HG03103 (cell line): ENCODE results near the gene CRTC1.
"Not testable (repeated sequence)": the region's sequence is repeated elsewhere in the genome, so short reads cannot be mapped to it uniquely, and the experiment has no call there.

ENCODE experiments used
- ATAC-seq: cut with Tn5 transposase; IDR thresholded peaks from one replicate; pipeline ENCODE4 v1.9.1; 2021; ENCODE audit warnings: low read depth; ENCODE audit not compliant: unreplicated experiment

Gene CRTC1

DNA sequence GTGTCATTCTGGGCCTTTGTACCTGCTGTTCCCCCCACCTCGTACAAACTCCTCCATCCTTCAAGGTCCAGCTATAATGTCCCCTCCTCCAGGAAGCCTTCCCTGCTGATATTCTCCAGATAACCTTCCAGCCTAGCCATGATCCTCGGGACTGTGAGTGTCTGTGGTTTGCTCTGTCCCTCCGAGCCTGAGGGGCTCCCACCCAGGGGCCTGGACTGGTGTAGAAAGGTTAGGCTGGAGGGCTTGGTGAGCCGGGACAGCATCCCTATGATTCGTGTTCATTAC is 110.5 kb downstream of the CRTC1 start:
- ATAC-seq, result no peak

DNA sequence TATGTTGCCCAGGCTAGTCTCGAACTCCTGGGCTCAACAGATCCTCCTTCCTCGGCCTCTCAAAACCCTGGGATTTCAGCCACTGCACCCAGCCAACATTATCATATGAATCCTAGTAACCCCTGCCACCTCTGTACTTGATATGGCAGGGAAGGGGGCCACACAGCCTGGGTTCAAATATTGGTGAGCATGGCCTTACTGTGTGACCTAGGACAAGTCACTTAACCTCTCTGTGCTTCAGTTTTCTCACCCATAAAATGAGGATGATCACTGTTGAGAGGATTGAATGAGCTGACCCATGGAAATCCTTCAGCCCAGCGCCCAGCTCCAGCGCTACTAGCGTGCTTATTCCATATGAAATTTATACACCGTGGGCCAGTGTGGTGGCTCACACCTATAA is 111.2 kb downstream of the CRTC1 start:
- ATAC-seq, result no peak

DNA sequence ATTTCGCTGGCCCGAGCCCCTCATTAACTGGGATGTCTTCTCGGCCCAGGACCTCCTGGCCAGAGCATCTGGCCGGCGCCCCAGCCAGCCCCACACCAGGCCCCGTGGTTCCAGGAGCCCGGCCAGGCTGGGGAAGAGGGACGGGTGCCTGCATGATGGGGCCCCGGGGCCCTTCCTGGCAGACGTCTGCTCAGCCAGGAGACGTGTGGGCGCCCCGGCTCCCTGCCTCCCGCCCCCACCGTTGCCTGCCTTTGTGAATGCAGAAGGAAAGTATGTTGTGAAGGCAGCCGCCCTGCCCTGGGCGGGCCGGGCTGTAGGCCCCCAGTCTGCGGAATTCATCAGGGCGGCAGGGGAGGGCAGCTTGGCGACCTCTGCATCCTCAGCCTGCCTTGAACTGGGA is 112.1 kb downstream of the CRTC1 start:
- ATAC-seq, result no peak

DNA sequence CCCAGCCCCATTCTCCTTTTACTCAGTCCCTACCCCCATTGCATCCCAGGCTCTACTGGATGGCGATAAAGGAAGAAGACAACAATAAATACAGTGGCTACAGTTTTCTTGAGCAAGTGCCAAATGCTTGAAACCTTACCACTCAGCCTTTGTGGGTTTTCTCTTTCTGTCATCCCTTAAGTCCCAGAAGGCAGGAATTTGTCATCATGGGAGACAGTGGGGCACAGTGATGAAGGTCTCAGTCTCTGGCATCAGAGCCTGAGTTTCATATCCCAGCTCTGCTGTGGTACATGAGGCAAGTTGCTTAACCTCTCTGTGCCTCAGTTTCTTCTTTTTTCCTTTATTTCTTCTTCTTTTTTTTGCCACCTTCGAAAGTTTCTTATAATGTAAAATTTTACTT is 112.8 kb downstream of the CRTC1 start:
- no peak for ATAC-seq

DNA sequence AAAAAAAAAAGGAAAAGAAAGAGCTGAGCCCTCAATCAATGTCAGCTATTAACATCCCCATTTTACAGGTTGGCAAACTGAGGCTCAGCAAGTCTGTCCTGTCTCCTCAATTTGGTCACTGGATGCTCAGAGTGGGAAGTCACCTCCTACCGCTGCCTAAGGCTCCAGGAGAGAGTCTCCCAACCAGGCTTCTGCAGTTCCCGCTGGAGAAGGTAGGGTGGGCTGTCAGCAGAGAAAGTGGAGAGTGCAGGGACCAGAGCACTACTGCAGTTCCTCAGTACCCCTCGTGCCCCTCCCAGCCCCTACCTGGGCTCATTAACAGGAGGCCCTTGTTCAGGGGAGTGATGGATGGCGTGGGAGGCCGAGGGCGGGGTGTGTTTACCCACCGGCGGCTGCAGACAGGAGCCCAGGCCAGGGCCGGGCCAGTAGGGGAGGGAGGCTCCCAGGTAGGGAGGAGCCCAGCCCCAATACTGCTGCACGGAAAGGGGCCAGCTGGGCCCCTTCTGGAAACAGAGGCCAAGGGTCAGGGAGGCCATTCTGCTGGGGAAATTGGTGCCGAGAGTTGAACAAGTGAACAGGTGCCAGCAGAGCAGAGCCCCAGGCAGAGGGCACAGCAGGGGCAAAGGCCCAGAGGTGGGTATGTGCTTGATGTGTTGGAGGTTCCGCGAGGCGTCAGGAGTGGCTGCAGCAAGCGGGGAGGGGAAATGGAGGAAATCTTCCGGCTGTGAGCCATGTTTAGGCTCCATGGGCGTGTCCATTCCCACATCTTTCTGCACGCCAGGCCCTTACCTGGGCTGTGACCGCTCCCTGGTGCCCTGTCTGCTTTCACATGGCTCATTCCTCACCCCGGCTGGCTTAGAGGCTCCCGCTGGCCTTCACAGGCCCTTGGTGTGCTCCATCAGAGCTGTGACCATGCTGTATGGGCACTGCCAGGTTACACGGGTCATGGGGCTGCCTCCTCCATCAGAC is 115.2 kb downstream of the CRTC1 start:
- no peak for ATAC-seq

DNA sequence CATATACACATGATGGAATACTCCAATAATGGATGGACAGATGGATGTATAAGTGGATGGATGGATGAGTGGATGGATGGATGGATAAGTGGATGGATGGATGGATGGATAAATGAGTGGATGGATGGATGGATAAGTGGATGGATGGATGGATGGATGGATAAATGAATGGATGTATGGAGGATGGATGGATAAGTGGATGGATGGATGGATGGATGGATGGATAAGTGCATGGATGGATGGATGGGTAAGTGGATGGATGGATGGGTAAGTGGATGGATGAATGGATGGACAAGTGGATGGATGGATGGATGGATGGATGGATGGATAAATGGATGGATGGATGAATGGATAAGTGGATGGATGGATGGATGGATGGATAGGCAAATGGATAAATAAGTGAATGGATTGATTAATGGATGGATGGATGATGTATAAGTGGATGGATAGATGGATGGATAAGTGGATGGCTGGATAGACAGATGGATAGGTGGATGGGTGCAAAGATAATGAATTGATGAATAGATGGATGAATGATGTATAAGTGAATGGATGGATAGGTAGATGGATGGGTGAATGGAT is 116.0 kb downstream of the CRTC1 start:
- no peak for ATAC-seq

DNA sequence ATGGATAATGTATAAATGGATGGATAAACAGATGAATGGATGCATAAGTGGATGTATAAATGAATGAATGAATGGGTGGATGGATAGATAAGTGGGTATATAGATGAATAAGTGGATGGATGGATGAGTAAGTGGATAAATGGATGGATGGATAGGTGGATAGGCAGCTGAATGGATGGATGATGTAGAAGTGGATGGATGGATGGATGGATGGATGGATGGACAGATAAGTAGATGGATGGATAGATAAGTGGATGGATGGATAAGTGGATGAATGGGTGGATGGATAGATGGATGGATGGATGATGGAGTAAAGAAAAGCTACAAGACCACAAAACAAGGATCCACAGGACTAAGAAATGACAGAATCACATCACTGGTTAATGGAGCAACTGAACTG is 116.6 kb downstream of the CRTC1 start:
- no peak for ATAC-seq

DNA sequence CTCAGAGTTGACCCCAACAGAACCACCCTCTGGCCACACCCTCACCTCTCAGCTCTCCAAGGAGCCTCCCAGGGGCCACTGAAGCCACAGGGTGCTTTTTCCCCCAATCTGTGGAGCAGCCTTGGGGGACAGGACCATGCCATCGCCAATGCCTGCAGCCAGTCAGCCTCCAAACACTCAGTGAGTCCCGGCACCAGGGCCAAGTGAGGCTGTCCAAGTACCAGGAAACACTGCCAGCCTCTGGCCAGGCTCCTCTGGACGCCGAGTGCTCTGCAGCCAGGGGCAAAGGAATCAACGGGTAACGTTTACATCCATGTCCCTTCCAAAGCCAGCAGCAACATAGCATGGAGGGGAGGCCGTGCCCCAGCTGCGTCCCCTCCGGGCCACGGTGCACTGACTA is 117.2 kb downstream of the CRTC1 start:
- no peak for ATAC-seq

DNA sequence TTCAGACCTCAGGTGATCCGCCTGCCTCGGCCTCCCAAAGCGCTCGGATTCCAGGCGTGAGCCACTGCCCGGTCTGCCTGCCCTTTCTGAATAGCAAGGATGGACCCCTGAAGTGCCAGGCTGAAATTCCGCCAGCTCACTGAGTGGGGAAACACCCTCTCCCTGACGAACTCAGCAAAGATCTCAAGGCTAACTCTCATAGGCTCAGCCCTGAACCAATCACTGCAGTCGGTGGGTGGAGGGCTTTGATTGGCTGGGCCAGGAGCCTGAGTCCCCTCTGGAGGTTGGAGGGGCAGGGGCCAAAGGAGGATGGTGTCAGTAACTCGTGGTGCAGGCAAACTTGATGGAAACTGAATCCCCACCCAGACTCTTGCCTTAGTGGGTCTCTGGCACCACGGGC is 118.9 kb downstream of the CRTC1 start:
- ATAC-seq, result no peak

DNA sequence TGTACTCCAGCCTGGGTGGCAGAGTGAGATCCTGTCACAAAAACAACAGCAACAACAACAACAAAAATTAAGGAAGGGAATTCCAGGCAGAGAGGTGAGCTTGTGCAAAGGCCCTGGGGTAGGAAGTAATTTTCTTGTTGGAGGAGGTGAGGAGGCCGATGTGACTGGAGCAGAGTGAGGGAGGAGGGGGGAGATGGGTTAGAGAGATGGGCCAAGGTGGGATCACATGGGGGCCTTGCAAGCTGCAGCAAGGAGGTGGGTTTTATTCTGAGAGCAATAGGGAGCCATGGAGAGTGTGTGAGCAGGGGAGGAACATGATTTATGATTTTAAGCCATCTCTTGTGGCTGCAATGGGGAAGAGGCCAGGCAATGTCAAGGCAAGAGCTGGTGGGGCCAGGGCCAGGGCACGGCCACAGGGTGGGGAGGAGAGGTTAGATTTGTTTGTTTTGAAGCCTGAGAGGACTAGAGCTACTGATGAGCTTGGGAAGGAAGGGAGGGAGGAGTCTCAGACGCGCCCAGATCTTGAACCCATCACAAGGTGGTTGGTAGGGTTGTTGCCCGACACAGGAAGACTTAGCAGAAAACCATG is 120.2 kb downstream of the CRTC1 start:
- ATAC-seq, result no peak

DNA sequence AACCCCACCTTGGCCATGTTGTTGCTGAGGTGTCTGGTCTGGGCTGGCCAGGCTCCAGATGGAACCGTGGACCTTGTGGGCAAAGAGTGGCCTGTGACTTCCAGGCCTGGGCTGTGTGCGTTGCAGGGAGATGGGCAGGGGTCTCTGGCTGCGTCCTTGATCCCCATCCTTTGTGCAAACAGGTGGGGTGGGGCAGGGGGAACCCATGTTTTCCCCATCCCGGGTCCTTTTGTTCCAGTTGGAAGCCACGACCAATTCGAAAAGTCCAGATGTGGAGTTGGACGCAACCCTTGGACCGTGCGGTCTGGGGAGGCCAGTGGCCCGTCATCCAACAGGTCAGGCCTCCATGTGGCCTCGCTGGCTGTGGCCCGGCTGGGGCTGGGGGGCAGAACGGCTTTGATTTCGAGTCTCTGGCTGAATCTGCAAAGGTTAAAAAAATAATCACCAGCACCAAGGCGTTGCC is 120.7 kb downstream of the CRTC1 start:
- no peak for ATAC-seq

DNA sequence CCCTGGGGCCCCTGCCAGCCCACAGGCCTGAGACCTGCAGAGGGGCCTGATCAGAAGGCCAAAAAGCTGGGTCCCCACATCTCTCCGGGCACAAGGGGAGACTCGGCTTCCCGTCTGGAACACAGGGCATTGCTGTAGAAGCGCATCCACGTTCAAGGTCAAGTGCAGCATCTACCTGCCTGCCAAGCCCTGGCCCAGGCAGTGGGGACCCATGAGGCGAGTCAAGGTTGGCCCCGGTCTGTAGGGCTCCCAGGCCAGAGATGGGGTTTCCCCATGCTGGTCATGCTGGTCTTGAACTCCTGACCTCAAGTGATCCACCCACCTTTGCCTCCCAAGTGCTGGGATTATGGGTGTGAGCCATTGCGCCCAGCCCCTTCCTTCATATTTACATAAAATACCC is 121.2 kb downstream of the CRTC1 start:
- no peak for ATAC-seq

DNA sequence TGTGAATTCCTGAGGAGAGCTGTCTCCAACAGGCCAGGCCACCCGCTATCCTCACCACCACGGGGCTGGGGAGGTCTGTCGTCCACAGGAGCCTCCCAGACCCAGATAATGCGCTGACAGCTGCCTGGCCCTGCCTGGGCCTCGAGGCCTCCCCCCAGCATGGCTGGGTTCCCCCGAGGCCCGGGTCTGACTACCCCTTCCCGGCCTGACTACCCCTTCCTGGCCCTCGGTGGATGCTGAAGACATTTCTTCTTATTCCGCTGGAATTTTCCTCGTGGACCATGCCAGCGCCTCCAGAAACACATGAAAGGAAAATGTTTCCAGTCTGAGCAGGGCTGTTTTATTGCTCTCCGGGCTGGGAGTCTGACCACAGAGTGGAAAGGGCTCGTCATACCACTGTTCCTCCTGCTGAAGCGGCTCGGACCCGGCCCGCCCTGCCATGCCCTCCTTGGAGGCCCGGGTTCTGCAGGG is 124.4 kb downstream of the CRTC1 start:
- ATAC-seq, result no peak

DNA sequence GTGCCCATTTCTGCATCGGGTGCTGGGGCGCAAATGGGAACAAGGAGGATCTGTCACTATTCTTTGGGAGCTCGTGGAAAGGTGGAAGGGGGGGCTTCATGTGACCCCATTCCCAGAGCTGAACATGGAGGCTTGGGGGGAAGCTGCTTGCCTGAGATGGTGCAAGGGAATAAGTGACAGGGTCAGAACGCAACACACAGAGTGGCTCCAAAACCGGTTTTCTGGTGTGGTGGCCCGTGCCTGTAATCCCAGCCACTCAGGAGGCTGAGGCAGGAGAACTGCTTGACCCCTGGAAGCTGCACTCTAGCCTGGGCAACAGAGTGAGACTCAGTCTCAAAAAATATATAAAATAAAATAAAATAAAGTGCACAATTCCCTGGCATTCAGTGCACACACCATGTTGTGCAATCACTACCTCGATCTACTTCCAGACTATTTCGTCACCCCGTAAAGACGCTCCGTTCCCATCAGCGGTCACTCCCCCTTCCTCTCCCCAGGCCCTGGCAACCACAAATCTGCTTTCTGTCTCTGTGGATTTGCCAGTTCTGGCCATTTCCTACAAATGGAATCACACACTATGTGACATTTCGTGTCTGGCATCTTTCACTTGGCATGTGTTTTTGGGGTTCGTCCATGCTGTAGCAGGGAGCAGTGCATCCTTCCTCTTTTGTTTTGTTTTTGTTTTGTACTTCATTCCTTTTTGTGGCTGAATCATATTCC is 125.8 kb downstream of the CRTC1 start:
- no peak for ATAC-seq

DNA sequence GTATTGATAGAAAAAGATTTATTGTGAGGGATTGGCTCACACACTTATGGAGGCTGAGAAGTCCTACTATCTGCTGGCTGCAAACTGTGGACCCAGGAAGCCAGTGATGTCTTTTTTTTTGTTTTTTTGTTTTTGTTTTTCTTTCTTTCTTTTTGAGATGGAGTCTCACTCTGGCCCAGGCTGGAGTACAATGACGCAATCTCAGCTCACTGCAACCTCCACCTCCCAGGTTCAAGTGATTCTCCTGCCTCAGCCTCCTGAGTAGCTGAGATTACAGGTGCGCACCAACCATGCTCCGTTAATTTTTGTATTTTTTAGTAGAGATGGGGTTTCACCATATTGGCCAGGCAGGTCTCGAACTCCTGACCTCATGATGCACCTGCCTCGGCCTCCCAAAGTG is 128.2 kb downstream of the CRTC1 start:
- ATAC-seq, result not testable (repeated sequence)

DNA sequence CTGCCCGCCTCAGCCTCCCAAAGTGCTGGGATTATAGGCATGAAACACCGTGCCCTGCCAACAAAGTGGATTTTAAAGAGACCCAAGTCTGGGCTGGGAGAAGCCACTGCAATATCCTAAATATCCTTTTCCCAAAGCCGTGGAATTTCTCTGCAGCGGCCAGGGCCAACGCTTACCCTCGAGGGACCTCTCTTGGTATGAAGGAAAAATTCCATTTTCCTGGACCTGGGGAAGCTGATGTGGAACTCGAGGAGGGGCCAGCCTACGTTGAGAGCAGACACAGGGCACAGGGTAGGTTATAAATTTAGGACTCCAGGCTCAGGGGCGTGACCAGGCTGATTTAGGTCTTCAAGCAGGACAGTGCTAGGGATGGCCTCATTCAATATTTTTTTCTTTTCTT is 130.6 kb downstream of the CRTC1 start:
- ATAC-seq, result no peak

DNA sequence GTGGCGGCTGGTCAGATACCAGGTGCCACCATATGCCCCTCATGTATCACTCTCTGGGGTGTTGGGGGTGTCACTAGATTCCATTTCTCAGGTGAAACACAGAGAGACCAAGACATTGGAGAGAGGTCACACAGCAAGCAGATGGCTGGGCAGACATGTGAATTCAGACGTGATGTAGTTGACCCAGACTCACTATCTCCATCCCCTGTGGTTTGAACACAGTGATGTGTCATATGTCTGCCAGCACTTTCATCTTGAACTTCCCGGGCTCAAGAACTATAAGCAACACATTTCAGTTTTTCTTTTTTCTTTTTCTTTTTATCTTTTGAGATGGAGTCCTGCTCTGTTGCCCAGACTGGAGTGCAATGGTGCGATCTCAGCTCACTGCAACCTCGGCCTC is 132.2 kb downstream of the CRTC1 start:
- no peak for ATAC-seq

DNA sequence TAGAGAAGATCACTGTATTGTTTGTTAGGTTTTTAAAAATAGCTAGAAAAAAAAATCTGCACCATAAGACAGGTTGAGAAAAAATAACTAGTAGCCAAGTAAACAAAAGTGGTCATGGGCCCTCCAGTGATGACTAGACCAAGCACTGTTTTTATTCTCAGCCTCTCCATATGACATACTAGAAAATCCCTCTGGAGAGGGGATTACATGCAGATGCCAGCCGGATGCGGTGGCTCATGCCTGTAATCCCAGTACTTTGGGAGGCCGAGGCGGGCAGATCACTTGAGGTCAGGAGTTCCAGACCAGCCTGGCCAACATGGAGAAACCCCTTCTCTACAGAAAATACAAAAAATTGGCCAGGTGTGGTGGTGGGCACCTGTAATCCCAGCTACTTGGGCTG is 133.2 kb downstream of the CRTC1 start:
- ATAC-seq, result not testable (repeated sequence)

DNA sequence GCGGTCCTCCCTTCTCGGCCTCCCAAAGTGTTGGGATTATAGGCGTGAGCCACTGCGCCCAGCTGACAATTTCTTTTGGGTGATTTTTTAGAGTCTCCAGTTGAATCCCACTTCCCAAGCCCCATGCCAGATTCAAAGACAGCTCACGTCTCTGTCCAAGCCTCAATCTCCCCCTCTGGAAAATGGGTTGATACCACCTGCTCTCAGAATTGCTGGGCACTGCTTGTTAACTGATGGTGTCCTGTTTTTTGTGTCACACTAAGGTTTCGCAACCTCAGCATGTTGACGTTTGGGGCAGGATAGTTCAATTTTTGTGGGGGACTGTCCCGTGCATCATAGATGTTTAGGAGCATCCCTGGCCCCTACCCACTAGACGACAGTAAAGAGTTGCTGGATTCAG is 134.1 kb downstream of the CRTC1 start:
- ATAC-seq, result no peak

DNA sequence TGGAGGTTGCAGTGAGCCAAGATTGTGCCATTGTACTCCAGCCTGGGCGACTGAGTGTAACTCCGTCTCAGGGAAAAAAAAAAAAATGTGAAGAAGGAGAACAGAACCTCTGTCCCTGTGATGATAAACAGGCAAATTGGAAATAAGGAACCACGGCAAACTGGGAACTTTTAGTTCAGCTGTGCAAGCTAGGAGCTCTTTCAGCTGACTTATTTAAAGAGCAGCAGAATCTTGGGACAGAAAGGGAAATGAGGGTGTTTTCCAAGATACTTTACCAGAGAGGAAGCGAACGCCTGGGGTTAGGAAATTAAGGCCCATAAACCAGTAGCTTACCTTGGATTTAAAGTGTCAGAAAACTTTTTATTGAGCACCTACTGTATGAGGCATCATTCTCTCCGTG is 145.3 kb downstream of the CRTC1 start:
- no peak for ATAC-seq

DNA sequence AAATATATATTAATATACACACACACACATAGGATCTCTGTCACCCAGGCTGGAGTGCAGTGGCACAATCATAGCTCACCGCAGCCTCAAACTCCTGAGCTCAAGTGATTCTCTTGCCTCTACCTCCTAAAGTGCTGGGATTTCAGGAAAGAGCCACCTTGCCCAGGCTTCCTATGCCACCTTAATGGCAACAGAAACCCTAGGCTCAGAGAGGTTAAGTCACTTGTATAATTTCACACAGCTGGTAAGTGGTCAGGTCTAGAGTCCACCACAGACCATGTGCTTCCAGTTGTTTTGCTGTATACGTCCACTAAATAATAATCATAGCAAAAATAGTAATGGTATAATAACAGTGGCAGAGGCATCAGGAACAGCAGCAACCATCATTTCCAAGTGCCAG is 147.0 kb downstream of the CRTC1 start:
- ATAC-seq, result no peak
